NCI-H1694 treated with DMSO at 0.1 percent for 48 hours (cell line): Measurements from ENCODE around the gene CCPG1.
A peak's percentile ranks its signal among the peaks of the same experiment; 100 is the strongest.

Experiments used
- DNase-seq: peaks from one replicate; lab custom pipeline; 2025; lab: John Stamatoyannopoulos, UW

The CCPG1 gene

DNA sequence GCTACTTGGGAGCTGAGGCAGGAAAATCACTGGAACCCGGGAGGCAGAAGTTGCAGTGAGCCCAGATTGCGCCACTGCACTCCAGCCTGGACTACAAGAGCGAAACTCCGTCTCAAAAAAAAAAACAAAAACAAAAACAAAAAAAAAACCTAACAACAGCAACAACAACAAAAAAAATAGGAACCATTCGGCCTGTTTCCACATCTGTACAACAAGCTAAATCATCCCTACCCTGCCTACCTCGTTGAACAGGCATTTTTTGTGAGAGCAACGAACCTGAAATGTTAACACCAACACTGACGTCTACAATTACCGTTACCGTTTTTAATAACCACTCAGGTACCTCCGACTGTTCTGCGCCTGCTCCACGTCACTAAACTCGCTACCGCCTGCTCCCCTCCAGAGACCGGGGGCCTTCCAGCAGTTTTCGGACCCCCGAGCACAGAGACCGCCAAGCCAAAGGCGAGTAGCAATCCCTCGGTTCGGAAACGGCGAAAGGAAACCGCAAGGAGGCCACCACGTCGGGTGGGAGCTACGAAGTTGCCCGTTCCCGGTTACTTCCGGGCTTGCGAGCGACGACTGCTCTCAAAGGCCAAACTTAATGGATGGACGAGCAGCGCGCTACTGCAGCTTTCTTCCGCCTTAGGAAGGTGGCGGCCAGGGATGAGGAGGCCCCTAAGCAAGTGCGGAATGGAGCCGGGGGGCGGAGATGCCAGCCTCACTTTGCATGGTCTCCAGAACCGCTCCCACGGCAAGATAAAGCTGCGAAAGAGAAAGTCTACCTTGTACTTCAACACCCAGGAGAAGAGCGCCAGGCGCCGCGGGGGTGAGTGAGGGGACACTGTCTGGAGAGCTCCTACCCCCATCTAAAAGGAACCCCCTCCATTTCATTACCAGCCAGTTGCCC is 89.3 kb downstream of the CCPG1 start, which contains the start of the genes PIGB and PIGBOS1:
Gene PIGB (plus strand): TSS at position 635 of the 907 bp plus-strand sequence. CDS start 29 bp downstream, at position 664.
Gene PIGBOS1 (minus strand): TSS at position 536 of the 907 bp plus-strand sequence. CDS start 1,331 bp downstream, outside the sequence.
- DNase-seq = peak; percentile 69
